Keratinocyte (primary cell): Measurements from ENCODE around the gene CNOT4. TPM values are rescaled to one million over a fixed set of nuclear protein-coding genes. Genes with fewer than 3 reads are reported as not detected.

Experiments used
- DNase-seq: peaks from one replicate; pipeline ENCODE4 v3.0.0-alpha.2; 2011; ENCODE audit warnings: low read depth, missing footprints, low spot score
- FAIRE-seq: peaks from 2 replicates; lab custom pipeline; 2011; peaks lifted over from hg19 to GRCh38; lab: Jason Lieb, UNC
- H2AFZ ChIP-seq: 2 replicates; pipeline ENCODE4 v1.6.0; 2012; ENCODE audit warnings: low read length, control low read depth, inconsistent platforms; ENCODE audit not compliant: control insufficient read depth
- H3K27ac ChIP-seq: 2 replicates; pipeline ENCODE4 v1.5.1; 2011; ENCODE audit warnings: low read length; ENCODE audit not compliant: control insufficient read depth, insufficient read depth
- H3K27me3 ChIP-seq: 3 replicates; pipeline ENCODE4 v1.6.0; 2011; ENCODE audit warnings: low read length; ENCODE audit not compliant: control insufficient read depth, insufficient read depth; ENCODE audit errors: extremely low read depth
- H3K36me3 ChIP-seq, 2 experiments: 2 replicates in 1 of 2; 3 replicates in 1 of 2; pipeline ENCODE4 v1.5.1; 2011; ENCODE audit warnings: low read length in 2 of 2, mild to moderate bottlenecking in 1 of 2; ENCODE audit not compliant: control insufficient read depth in 2 of 2, insufficient read depth in 2 of 2; ENCODE audit errors: extremely low read depth in 1 of 2
- H3K4me1 ChIP-seq: 3 replicates; pipeline ENCODE4 v1.5.1; 2011; ENCODE audit warnings: low read length; ENCODE audit not compliant: control insufficient read depth, insufficient read depth; ENCODE audit errors: extremely low read depth
- H3K4me2 ChIP-seq: 3 replicates; pipeline ENCODE4 v1.6.0; 2011; ENCODE audit warnings: low read depth, low read length; ENCODE audit not compliant: control insufficient read depth, insufficient read depth; ENCODE audit errors: extremely low read depth
- H3K4me3 ChIP-seq, 3 experiments: fragments of 200-600 bp in 1 of 3; sonication (generic) in 1 of 3; 2 replicates in 2 of 3; 3 replicates in 1 of 3; pipeline ENCODE4 v1.5.1; 2011 to 2016; ENCODE audit warnings: low read length in 3 of 3, mild to moderate bottlenecking in 3 of 3, control low read depth in 2 of 3, inconsistent platforms in 1 of 3, low read depth in 1 of 3, mixed read lengths in 1 of 3, mixed run types in 1 of 3, moderate library complexity in 1 of 3; ENCODE audit not compliant: control insufficient read depth in 2 of 3, insufficient read depth in 2 of 3; ENCODE audit errors: extremely low read depth in 1 of 3
- H3K79me2 ChIP-seq: 2 replicates; pipeline ENCODE4 v1.6.0; 2012; ENCODE audit warnings: low read length; ENCODE audit not compliant: control insufficient read depth, insufficient read depth
- H3K9ac ChIP-seq: 3 replicates; pipeline ENCODE4 v1.6.0; 2011; ENCODE audit warnings: low read length; ENCODE audit not compliant: control insufficient read depth, insufficient read depth; ENCODE audit errors: extremely low read depth
- H3K9me1 ChIP-seq: 3 replicates; pipeline ENCODE4 v1.6.0; 2011; ENCODE audit warnings: low read length; ENCODE audit not compliant: control insufficient read depth, insufficient read depth; ENCODE audit errors: extremely low read depth
- H3K9me3 ChIP-seq: 2 replicates; pipeline ENCODE4 v1.5.1; 2012; ENCODE audit warnings: low read depth, low read length; ENCODE audit not compliant: control insufficient read depth
- H4K20me1 ChIP-seq: 3 replicates; pipeline ENCODE4 v1.6.0; 2011; ENCODE audit warnings: low read length; ENCODE audit not compliant: control insufficient read depth, insufficient read depth; ENCODE audit errors: extremely low read depth
- EZH2 ChIP-seq: IDR thresholded peaks from one replicate; pipeline ENCODE4 v1.6.1; 2012; ENCODE audit warnings: inconsistent platforms, mild to moderate bottlenecking, low read length, moderate library complexity
- dilution Hi-C: fragments of 300-500 bp; cut with MboI; formaldehyde crosslinking; loops from one replicate; pipeline ENCODE4 v1.7.0; 2020; ENCODE audit warnings: low sequenced_read_pairs; ENCODE audit not compliant: extremely low pct_ligation_motif_present
- polyA plus RNA-seq, 5 experiments: library from polyadenylated mRNA; depleted of rRNA in 3 of 5; stranded (reverse) in 3 of 5; stranded (forward) in 1 of 5; unstranded in 1 of 5; fragments of >200 nt; gene quantifications; 1 replicate in 1 of 5; 2 replicates in 3 of 5; 3 replicates in 1 of 5; pipeline versions ENCODE4 v1.2.1 to v1.2.3, GENCODE V29; 2011 to 2012; ENCODE audit warnings: missing spikeins in 2 of 5, low read depth in 1 of 5, low replicate concordance in 1 of 5
- TF ChIP-seq, protein P1 (sequence below), 3 experiments: IDR thresholded peaks in 1 of 3; conservative IDR thresholded peaks in 1 of 3; optimal IDR thresholded peaks in 1 of 3; 2 replicates in 2 of 3; 3 replicates in 1 of 3; pipeline versions ENCODE3 to v1.5.1; 2011; ENCODE audit warnings: low read length in 3 of 3, mild to moderate bottlenecking in 3 of 3, moderate library complexity in 2 of 3, control low read depth in 1 of 3, inconsistent platforms in 1 of 3; ENCODE audit not compliant: insufficient read depth in 2 of 3; ENCODE audit errors: extremely low read depth in 1 of 3

CNOT4 gene
- polyA plus RNA-seq, 1 donor (not counting 4 experiments of a cell fraction or from before 2014, with no cell fraction given): 11.4 TPM

DNA sequence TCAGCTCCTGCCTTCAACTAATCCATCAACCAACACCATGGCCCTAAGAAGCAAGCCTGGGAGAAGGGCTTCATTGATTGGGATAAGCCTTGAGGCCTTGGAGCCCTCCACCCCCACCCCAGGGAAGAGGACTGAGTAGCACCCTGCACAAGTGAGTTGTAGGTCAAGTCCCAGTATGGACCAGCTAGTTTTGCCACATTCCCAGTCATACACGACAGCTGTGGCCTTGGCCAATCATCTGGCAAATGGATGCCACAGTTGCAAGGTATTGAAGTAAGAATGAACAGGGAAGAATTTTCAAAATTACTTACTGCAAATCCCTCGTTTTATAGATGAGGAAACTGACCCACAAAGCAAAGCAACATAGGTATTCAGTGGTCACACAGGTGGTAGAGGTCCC lies 166.5 kb downstream of the CNOT4 start:
- Histone ChIP-seq H3K27me3 (peaks cover 5% of the 10 kb centered on the region), H3K9ac (no peak overlapping the region), H3K79me2 (no peaks in the 10 kb centered on the region), H3K27ac (no peak overlapping the region), H3K4me2 (no peak overlapping the region), H3K4me1 (no peaks in the 10 kb centered on the region), H3K9me1 (no peaks in the 10 kb centered on the region), H3K36me3 (no peaks in the 10 kb centered on the region), H3K9me3 (no peaks in the 10 kb centered on the region), H3K4me3 (no peak overlapping the region), H2AFZ (no peak overlapping the region), H4K20me1 (no peaks in the 10 kb centered on the region)
- dilution Hi-C loops: no loop called here
- DNase-seq: no peak
- no peak for FAIRE-seq
- no peak for TF ChIP-seq EZH2
- TF ChIP-seq, protein P1, sequence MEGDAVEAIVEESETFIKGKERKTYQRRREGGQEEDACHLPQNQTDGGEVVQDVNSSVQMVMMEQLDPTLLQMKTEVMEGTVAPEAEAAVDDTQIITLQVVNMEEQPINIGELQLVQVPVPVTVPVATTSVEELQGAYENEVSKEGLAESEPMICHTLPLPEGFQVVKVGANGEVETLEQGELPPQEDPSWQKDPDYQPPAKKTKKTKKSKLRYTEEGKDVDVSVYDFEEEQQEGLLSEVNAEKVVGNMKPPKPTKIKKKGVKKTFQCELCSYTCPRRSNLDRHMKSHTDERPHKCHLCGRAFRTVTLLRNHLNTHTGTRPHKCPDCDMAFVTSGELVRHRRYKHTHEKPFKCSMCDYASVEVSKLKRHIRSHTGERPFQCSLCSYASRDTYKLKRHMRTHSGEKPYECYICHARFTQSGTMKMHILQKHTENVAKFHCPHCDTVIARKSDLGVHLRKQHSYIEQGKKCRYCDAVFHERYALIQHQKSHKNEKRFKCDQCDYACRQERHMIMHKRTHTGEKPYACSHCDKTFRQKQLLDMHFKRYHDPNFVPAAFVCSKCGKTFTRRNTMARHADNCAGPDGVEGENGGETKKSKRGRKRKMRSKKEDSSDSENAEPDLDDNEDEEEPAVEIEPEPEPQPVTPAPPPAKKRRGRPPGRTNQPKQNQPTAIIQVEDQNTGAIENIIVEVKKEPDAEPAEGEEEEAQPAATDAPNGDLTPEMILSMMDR (optimal IDR thresholded peaks at IDR 0.05 in 1 of 3, IDR thresholded peaks at IDR 0.05 in 1 of 3, conservative IDR thresholded peaks at IDR 0.05 in 1 of 3; ENCODE audit: extremely low read depth in 1 of 3, insufficient read depth in 2 of 3, low read length in 3 of 3): no peak

DNA sequence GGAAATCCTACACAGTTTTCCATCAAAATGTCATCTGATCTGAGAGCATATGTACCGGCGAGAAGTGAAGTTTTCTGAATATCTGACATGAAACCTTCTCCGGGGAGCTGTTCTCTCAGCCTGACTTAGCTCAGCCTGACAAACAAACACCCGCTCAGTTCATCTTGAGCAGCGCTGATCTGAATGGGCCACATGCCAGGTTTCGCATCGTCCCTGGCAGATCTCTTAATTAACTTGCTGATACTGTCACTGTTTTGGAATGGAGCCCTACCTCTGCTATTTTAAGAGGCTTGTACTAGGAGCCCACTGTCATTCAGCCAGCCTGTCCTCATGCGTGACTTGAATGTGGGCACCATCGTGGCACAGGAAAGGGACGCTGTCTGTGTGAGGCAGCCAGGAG lies 167.0 kb downstream of the CNOT4 start:
- H3K27me3 ChIP-seq: peaks cover 5% of the 10 kb centered on the region
- H3K27ac ChIP-seq: no peak overlapping the region
- H3K36me3 ChIP-seq: no peaks in the 10 kb centered on the region
- TF ChIP-seq EZH2: no peak
- TF ChIP-seq, protein P1 (optimal IDR thresholded peaks at IDR 0.05 in 1 of 3, IDR thresholded peaks at IDR 0.05 in 1 of 3, conservative IDR thresholded peaks at IDR 0.05 in 1 of 3; ENCODE audit: extremely low read depth in 1 of 3, insufficient read depth in 2 of 3, low read length in 3 of 3): no peak
- H3K9me3 ChIP-seq: no peaks in the 10 kb centered on the region
- H3K9ac ChIP-seq: no peak overlapping the region
- no peak for DNase-seq
- H3K79me2 ChIP-seq: no peaks in the 10 kb centered on the region
- H3K4me1 ChIP-seq: no peaks in the 10 kb centered on the region
- no peaks in the 10 kb centered on the region for H4K20me1 ChIP-seq
- dilution Hi-C loops: no loop called here
- H3K9me1 ChIP-seq: no peaks in the 10 kb centered on the region
- H2AFZ ChIP-seq: no peak overlapping the region
- H3K4me2 ChIP-seq: no peak overlapping the region
- FAIRE-seq: no peak
- no peak overlapping the region for H3K4me3 ChIP-seq
